DMS53 treated with DMSO at 0.1 percent for 48 hours (cell line): ENCODE data around the gene EVX2.

Source experiments
- DNase-seq: peaks from one replicate; lab custom pipeline; 2025; ENCODE audit not compliant: unreplicated experiment; lab: John Stamatoyannopoulos, UW

Gene EVX2

GRCh38 chr2:176082824-176083751, 674 bp downstream of the EVX2 start:
- no peak for DNase-seq

DNA sequence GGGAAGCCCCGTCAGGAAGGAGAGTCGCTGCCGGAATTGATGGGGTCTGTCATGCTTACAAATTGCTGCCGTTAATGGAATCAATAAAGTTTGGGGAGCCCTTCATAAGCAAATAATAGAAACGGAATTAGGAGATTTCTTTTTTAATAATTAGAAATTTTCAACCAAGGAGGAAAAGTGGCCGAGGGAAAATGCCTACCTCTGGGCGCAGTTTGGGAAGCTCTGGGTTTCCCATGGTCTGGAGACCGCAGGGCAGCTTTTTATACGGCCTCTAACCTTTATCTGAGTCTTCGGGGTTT, 1.3 kb downstream of the EVX2 start:
- DNase-seq = no peak

GRCh38 chr2:176081837-176082524, 1.8 kb downstream of the EVX2 start:
- no peak for DNase-seq

DNA sequence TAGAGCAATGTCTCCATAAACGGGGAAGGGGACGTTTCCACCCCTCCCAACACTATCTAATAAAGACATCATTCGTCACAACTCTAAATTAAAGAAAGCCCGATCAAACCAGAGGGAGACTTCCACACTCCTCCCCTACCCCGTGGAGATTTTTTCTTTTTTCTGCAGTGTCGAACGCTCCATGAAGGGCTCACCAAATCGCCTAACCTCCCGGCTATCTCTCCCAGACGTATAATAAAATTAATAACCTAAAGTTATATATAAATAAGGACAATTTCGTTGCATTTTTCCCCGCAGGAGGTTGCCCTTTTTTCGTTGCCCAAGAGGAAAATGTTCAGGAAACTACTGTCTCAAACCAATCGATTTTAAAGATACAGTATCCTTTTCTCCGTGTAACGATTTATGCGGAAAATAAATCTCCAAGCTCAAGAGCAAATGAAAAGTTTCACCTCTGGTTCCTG, 2.4 kb downstream of the EVX2 start:
- no peak for DNase-seq

GRCh38 chr2:176080540-176081375, 3.0 kb downstream of the EVX2 start:
- DNase-seq = peak; percentile 42

DNA sequence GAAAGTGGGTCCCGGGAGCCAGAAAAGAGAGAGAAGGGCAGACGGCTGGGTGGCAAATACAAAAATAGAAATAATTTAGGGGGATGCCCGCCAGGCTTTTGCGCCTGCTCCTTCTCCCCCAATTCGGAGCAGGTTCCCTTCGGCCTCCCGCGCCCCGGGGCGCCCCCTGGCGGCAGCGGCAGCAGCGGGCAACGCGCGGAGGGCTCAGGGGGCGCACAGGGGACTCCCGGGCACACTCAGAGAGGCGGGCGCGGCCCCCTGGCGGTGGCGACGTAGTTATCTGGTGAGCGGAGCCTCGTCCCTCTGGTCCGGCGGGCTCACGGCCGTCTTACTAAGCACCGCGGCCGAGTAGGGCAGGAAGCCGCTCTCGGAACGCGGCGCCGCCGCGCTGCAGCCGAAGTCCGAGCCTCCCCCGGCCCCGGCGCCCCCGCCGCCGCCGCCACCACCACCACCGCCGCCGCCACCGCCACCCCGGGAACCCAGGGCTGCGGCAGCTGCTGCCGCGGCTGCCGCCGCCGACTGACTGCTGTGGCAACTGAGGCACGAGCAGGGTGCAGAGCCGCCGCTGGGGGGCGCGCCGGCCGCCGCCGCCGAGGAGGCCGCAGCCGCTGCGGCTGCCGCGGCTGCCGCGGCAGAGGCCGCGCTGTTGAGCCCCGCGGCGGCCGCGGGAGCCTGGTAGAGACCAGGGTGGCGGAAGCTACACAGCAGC, 3.8 kb downstream of the EVX2 start:
- DNase-seq = peak; percentile 60

- DNase-seq = no peak
These were observed 4.4 kb downstream of the EVX2 start for GRCh38 chr2:176079285-176079830.

GRCh38 chr2:176078541-176079284, 5.0 kb downstream of the EVX2 start:
- DNase-seq = peak; percentile 44

DNA sequence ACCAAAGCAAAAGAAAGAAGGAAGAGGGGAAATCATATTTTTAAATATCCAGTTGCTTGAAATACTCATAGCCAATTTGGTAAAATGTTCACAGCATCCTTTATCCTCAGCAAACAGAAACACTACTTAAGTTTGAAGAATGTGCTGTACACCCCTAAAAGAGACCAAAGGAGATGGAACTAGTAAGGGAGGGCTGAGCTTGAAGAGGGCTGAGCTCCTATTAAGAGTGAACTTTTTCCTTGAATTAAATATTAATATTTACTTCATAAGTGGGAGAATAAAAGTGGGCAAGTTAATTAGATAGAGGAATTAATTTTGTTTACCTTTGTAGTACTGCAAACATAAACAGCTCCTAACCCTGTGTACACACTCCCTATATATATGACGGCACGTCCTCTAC, 7.0 kb downstream of the EVX2 start:
- DNase-seq = no peak

DNA sequence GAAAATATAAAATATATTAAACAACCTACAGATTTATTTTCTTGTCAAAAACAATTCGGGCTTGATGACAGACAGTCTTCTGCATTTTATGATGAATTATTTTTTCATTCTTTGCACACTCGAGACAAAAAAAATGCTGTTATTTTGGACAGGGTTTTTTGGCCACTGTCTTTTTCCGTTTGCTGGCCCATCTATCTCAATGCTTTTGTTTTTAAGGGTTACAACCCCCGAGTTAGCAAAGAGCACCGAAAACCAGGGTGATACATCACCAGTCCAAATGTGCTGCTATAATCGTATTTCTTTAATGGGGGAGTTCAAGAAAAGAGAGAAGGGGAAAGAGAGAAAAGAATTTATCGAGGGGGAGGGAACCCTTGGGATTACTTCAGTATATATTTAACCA, 7.7 kb downstream of the EVX2 start:
- no peak for DNase-seq

DNA sequence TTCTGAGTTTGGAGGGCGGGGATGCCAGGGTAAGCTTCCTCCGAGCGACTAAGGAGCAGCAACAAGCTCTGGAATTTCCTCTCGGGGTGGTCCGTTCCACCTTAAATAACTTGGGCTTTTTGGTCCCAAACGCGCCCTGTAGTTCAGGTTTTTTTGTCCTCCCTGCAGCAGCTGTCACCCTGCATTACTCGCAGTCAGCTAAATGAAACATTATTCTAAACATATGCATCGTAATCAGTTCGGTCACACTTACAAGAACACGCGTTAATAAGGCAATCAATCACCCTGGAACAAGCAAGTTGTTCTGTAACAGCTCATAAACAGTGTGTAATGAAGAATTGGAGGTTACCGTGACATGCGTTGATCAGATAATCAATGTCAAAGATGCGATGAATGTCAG, 8.3 kb downstream of the EVX2 start:
- DNase-seq = no peak

DNA sequence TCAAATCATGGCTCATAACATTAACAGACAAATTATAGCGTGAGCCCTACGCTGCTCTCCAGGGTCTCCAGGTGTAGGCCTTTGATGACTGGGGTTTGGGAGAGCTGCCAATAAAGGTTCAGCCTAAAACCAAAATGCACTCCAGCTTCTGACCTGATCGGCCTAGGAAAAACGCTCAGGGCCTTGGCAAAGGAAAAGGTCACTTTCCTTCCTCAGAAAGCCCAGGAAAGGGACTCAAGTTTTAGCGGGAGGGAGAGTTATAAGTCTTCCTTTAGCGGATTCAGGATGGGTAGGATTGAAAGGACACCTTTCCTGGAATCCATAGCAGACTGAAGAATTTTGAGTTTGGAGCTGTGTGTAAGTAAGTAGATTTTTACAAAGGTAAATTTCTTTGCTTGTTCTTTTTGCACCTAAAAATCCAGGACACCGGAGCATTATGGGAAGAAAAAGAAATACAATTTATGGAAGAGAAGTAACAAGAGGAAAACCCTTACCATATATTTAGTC, 8.8 kb downstream of the EVX2 start:
- no peak for DNase-seq

DNA sequence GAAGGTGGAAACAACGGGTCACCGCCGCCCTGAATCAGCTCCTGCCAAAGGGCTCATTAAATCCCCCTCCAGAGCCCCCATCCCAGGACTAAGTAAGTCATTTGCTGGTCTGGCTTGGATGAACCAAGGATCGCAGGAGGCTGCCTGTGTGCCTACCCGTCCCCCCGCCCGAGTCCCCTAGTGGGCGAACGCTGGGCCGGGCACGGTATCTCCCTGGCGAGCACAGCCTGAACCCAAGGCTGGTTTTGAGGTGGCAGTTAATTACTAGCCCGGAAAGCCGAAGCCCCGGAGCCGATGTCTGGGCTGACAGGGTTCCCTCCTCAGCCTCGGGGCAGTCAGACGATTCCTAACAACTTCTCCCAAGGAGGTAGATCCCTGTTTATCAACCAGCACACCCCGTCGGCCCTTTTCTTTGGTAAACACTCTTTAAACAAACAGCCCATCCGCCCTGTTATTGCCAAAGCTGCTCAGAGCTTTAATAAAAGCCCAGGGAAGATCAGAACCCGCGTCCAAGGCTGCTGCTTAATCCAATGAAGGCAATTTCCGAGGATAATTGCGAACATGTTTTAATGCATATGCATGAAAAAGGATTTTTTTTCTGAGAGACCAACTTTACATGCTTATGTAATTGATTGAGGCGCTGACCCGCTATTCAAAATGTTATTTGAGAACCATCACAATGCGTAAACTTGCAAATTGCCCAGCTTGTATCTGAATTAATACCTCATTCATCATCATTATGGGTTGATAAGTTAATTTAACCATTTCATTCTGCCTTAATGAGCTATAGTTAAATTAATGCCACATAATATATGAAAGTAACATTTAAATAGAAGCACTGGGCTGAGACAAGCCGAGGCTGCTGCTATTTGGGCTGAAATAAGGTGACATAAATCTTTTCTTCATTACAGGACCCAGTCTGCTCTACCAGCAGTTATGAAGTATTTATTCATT, 10.5 kb downstream of the EVX2 start:
- DNase-seq = no peak

DNA sequence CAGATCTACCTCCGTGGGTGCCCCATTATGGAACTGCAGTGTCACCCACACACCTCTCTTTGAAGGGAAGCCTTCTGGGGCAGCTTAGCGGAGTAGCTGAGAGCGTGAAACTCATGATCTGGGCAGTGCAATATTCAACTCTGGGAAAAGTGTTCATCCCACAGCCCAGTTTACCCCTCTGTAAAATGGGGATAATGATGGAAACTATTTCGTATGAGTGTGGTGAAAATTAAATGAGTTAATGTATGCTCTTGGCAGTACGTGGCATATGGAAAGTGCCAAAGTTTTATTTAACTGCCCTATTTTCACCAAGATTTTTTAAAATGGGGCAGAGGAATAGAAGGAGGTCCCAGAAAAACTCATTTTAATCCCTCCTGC, 11.5 kb downstream of the EVX2 start:
- DNase-seq = no peak

DNA sequence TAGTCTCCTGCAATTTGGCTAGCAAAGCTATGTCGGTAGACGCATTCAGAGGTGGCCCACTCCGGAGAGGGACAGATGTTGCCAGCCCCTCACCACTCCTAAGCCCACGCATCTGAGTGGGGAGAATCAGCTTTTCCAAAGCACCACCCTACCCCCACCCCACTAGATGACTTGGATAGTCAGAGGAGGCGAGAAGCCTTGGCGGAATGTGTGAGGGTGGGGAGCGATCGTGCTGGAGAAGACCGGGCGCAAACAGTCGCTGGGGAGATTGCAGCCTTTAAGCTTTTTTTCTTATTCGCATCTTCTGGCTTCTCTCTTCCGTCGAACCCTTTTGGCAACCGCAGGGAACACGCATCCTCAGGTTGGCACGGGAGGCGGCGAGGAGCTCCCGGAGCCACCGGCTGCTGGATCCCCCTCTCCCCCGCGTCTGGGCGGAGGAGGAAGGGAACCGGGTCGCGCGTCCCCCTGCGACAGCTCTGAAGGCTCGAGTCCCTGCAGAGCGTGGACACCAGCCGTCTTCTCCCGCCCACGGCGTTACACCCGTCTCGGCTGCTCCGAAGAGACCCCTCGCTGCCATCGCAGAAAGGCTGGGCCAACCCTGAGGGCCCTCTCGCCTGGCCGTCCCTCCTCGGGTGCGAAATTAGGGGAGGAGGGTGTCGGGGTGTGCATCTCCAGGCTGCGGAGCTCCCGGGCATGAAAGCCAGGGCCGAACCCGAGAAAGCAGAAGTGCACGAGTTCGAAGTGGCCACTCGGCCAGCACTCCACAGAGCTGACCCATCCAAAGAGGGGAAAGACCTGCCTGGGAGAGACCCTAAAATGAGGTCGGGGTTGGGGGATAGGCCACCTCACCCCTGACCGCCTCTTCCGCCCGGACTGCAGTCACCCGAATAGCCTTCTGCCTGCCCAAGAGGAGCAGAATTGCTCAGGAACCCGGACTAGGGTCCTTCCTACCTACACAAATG, 12.2 kb downstream of the EVX2 start:
- DNase-seq = no peak

- DNase-seq = no peak
These were observed 15.3 kb downstream of the EVX2 start for GRCh38 chr2:176068419-176068832.

DNA sequence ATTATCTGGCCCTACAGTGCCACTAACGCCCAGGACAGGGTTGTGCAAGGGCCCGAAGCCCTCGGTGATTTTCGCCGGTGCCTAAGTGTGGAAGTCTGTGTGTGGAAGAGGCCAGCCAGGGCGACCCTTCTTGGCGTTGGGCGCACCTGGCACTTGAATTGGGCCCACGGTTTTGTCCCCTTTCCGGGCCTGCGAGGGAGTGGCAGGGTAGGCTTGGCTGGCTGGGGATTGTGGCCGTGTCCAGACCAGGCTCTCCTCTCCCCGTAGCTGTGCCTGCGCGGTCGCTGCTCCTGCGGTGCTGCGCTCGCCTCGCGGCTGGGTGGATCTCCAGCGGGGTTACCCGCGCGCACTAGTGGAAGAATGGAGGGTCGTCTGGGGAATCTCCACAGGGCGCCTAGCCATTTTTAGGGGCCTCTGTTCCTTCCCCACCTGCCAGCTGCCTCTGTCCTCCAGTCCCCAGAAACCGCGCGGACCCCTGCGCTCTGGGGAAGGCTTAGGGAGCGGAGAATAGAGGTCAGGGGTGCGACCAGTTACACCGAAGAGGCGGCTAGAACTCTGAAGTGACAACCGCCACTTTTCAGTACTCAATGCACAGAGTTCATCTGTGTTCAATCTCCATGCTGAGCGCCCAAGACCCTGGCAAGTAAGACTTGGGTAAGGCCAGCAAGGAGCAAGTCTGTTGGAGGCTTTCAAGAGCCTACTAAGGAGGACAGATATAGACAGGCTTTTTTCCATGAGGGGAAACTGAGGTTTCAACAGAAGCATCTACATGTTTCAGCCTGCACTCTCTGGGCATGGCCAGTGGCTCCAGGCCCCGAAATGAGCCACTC, 16.0 kb downstream of the EVX2 start:
- no peak for DNase-seq
